ENCODE measurements around the gene MYH11.
"Not testable (repeated sequence)": the region's sequence is repeated elsewhere in the genome, so short reads cannot be mapped to it uniquely, and the experiment has no call there.

The MYH11 gene

GRCh38 chr16:15658556-15658955, 198.3 kb downstream of the MYH11 start:
- no peak for DNase-seq

- DNase-seq = no peak
These were observed 198.7 kb downstream of the MYH11 start for GRCh38 chr16:15658149-15658548.

- not testable (repeated sequence) for DNase-seq
These were observed 201.3 kb downstream of the MYH11 start for GRCh38 chr16:15655561-15655960.

GRCh38 chr16:15654591-15654990, 202.2 kb downstream of the MYH11 start:
- DNase-seq = no peak

- DNase-seq = no peak
These were observed 203.6 kb downstream of the MYH11 start for GRCh38 chr16:15653227-15653626.

All from NCI-H1105 treated with DMSO at 0.1 percent for 48 hours (cell line).